H4 (cell line): ENCODE data around the gene CCDC83. TPM values are rescaled to one million over a fixed set of nuclear protein-coding genes. Genes with fewer than 3 reads are reported as not detected.
"Not testable (repeated sequence)": the region's sequence is repeated elsewhere in the genome, so short reads cannot be mapped to it uniquely, and the experiment has no call there.

Experiments used
- DNase-seq: peaks from one replicate; pipeline ENCODE4 v3.0.0-alpha.2; 2015; ENCODE audit warnings: low spot score
- total RNA-seq: library from RNA; depleted of rRNA; stranded (reverse); fragments of >200 nt; shearing (Covaris generic); gene quantifications from 2 replicates; pipeline ENCODE4 v1.2.3, GENCODE V29; 2014

CCDC83 gene
- total RNA-seq, 1 experiment from 2014 or later, result not detected

GRCh38 chr11:85886089-85887056 lies 31.2 kb downstream of the CCDC83 start:
- no peak for DNase-seq

- no peak for DNase-seq
Observed at GRCh38 chr11:85889108-85889507, 33.9 kb downstream of the CCDC83 start.

- peak; percentile 86 for DNase-seq
Observed at GRCh38 chr11:85889676-85890579, 34.7 kb downstream of the CCDC83 start.

- no peak for DNase-seq
Observed at GRCh38 chr11:85893395-85893794, 38.2 kb downstream of the CCDC83 start.

- no peak for DNase-seq
Observed at GRCh38 chr11:85896876-85897275, 41.7 kb downstream of the CCDC83 start.

GRCh38 chr11:85898456-85898855 lies 43.3 kb downstream of the CCDC83 start:
- no peak for DNase-seq

GRCh38 chr11:85902353-85902752 lies 47.2 kb downstream of the CCDC83 start:
- no peak for DNase-seq

- no peak for DNase-seq
Observed at GRCh38 chr11:85903406-85903805, 48.2 kb downstream of the CCDC83 start.

- no peak for DNase-seq
Observed at GRCh38 chr11:85903811-85904210, 48.6 kb downstream of the CCDC83 start.

- DNase-seq, result no peak
Observed at GRCh38 chr11:85912414-85912813, 57.2 kb downstream of the CCDC83 start.

GRCh38 chr11:85913513-85913912 lies 58.3 kb downstream of the CCDC83 start:
- no peak for DNase-seq

GRCh38 chr11:85914425-85914824 lies 59.2 kb downstream of the CCDC83 start:
- no peak for DNase-seq

- DNase-seq, result no peak
Observed at GRCh38 chr11:85918910-85919794, 64.0 kb downstream of the CCDC83 start.

- no peak for DNase-seq
Observed at GRCh38 chr11:85922367-85922766, 67.2 kb downstream of the CCDC83 start.

- no peak for DNase-seq
Observed at GRCh38 chr11:85923455-85923854, 68.3 kb downstream of the CCDC83 start.

- not testable (repeated sequence) for DNase-seq
Observed at GRCh38 chr11:85926653-85927214, 71.6 kb downstream of the CCDC83 start.

GRCh38 chr11:85930879-85931366 lies 75.7 kb downstream of the CCDC83 start:
- no peak for DNase-seq

- no peak for DNase-seq
Observed at GRCh38 chr11:85934596-85935169, 79.5 kb downstream of the CCDC83 start.

GRCh38 chr11:85935751-85936150 lies 80.6 kb downstream of the CCDC83 start:
- DNase-seq, result no peak

- no peak for DNase-seq
Observed at GRCh38 chr11:85937835-85938234, 82.7 kb downstream of the CCDC83 start.
